Stimulated activated CD4-positive, alpha-beta T cell treated with anti-CD3 and anti-CD28 coated beads, Interleukin-1b, Interleukin-23, amount 100 ng/mL, for 1 hour (primary cell): ENCODE results near the gene SLC8B1.

ENCODE experiments used
- DNase-seq, 2 donors: peaks; one replicate each; pipeline ENCODE4 v3.0.0-alpha.2; 2020; ENCODE audit warnings: low read depth in 2 of 2

Gene SLC8B1

GRCh38 chr12:113295886-113296556 is 38.9 kb downstream of the SLC8B1 start:
- no peak for DNase-seq

GRCh38 chr12:113293100-113293499 is 41.8 kb downstream of the SLC8B1 start:
- DNase-seq: no peak

- DNase-seq: no peak
Measured at GRCh38 chr12:113292547-113292946, 42.4 kb downstream of the SLC8B1 start.

- DNase-seq: no peak
Measured at GRCh38 chr12:113292091-113292490, 42.8 kb downstream of the SLC8B1 start.

- DNase-seq: no peak
Measured at GRCh38 chr12:113291586-113291985, 43.3 kb downstream of the SLC8B1 start.

GRCh38 chr12:113290506-113290905 is 44.4 kb downstream of the SLC8B1 start:
- no peak for DNase-seq

- DNase-seq: no peak
Measured at GRCh38 chr12:113289361-113289760, 45.5 kb downstream of the SLC8B1 start.

- DNase-seq: no peak
Measured at GRCh38 chr12:113287899-113288282, 47.0 kb downstream of the SLC8B1 start.

GRCh38 chr12:113287146-113287898 is 47.6 kb downstream of the SLC8B1 start:
- DNase-seq: no peak

GRCh38 chr12:113286712-113287111 is 48.2 kb downstream of the SLC8B1 start:
- DNase-seq: no peak

GRCh38 chr12:113285679-113286610 is 49.0 kb downstream of the SLC8B1 start:
- no peak for DNase-seq

GRCh38 chr12:113284751-113285150 is 50.2 kb downstream of the SLC8B1 start:
- DNase-seq: no peak

GRCh38 chr12:113278633-113279032 is 56.3 kb downstream of the SLC8B1 start:
- no peak for DNase-seq

GRCh38 chr12:113278141-113278540 is 56.8 kb downstream of the SLC8B1 start:
- no peak for DNase-seq

- no peak for DNase-seq
Measured at GRCh38 chr12:113277511-113277910, 57.4 kb downstream of the SLC8B1 start.

- DNase-seq: no peak
Measured at GRCh38 chr12:113276946-113277500, 57.9 kb downstream of the SLC8B1 start.

GRCh38 chr12:113276306-113276705 is 58.6 kb downstream of the SLC8B1 start:
- DNase-seq: no peak

GRCh38 chr12:113274848-113275247 is 60.1 kb downstream of the SLC8B1 start:
- no peak for DNase-seq

GRCh38 chr12:113273053-113273725 is 61.7 kb downstream of the SLC8B1 start:
- no peak for DNase-seq

- DNase-seq: no peak
Measured at GRCh38 chr12:113271853-113272561, 62.9 kb downstream of the SLC8B1 start.

- DNase-seq: no peak
Measured at GRCh38 chr12:113271466-113271852, 63.5 kb downstream of the SLC8B1 start.
